ENCODE data around the gene PFAS.
A peak's percentile ranks its signal among the peaks of the same experiment; 100 is the strongest.

PFAS gene

DNA sequence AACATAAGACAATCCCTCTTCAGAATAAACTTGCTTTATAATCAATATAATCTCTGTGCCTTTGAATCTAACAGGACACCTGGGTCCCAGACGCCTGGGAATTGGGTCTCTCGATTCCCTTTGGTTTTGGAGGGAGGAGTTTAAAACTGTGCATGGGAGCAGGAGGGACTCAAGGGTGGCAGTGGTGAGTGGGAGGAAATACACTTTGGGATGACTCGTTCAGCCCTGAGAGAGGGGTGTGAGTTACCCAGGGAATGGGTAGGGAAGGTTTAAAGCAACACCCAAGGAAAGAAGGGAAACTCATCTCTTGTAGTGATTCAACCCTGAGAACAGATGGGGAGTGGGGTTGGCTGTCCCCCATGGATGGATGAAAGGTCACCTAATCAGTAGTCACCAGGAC lies 41.0 kb downstream of the PFAS start:
- H3K4me3 ChIP-seq (ENCODE audit: low read depth, low read length), result no peak overlapping the region
- TF ChIP-seq, protein P1, sequence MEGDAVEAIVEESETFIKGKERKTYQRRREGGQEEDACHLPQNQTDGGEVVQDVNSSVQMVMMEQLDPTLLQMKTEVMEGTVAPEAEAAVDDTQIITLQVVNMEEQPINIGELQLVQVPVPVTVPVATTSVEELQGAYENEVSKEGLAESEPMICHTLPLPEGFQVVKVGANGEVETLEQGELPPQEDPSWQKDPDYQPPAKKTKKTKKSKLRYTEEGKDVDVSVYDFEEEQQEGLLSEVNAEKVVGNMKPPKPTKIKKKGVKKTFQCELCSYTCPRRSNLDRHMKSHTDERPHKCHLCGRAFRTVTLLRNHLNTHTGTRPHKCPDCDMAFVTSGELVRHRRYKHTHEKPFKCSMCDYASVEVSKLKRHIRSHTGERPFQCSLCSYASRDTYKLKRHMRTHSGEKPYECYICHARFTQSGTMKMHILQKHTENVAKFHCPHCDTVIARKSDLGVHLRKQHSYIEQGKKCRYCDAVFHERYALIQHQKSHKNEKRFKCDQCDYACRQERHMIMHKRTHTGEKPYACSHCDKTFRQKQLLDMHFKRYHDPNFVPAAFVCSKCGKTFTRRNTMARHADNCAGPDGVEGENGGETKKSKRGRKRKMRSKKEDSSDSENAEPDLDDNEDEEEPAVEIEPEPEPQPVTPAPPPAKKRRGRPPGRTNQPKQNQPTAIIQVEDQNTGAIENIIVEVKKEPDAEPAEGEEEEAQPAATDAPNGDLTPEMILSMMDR (IDR thresholded peaks at IDR 0.05; ENCODE audit: control insufficient read depth, extremely low read depth, insufficient read depth), result no peak
- no peak for DNase-seq (ENCODE audit: low read depth)

DNA sequence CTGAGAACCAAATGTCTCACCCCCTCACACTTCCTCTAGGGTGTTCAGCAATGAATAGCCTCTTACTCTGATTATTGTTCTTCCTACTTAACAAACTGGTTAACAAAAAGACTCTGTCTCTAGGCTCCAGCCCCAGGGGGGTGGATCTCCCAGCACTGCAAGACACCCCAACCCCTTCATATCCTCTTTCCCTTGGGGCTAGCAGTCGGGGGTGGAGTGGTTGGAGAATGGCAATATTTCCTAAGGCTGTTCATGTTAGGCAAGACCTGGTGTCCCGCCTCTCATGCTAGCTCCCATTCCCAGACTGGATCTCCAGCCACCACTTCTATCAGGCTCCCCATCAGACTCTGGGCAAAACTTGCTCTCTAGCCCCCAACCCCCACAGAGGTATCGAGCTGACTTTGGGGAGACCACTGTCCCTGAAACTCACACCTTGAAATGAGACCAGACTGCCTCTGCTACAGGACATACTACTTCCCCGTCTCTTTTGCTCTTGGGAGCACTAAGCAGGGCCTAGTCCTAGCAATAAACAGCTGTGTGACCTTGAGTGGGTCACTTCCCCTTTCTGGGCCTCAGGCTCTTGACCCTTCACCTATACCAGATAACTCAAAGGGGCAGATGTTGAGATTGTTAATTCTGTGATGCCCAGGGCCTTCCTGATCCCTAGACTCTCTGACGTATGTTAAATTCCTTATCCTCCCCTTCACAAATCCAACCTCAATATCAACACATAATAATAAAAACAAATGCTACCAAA lies 43.7 kb downstream of the PFAS start:
- no peak for DNase-seq (ENCODE audit: low read depth)
- no peak overlapping the region for H3K4me3 ChIP-seq (ENCODE audit: low read depth, low read length)

DNA sequence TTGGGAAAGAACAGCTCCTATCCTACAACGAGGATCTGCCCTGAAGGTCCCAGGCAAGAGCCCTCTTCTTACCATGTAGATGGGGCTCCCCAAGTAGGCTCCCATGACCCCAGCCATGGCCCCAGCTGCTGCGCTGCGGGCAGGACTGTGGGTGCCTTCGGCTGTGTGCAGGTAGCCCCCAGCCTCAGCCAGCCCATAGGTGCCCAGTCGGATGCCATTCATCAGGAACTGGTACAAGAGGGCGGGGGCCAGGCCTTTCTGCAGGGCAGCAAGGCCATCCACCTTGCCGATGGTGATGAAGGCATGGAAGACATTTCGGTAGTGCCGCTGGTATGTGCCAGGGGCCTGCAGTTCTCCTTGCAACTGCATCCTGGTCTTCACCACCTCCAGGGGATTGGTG lies 45.3 kb downstream of the PFAS start:
- TF ChIP-seq, protein P1 (IDR thresholded peaks at IDR 0.05; ENCODE audit: control insufficient read depth, extremely low read depth, insufficient read depth), result no peak
- no peak overlapping the region; the same call in 1 of the 2 replicates for H3K4me3 ChIP-seq (ENCODE audit: low read depth, low read length)
- no peak for DNase-seq (ENCODE audit: low read depth)

More for the DNA sequence above, 43.7 kb downstream of the PFAS start:
- TF ChIP-seq, protein P1 (IDR thresholded peaks at IDR 0.05; ENCODE audit: control insufficient read depth, extremely low read depth, insufficient read depth), result no peak

DNA sequence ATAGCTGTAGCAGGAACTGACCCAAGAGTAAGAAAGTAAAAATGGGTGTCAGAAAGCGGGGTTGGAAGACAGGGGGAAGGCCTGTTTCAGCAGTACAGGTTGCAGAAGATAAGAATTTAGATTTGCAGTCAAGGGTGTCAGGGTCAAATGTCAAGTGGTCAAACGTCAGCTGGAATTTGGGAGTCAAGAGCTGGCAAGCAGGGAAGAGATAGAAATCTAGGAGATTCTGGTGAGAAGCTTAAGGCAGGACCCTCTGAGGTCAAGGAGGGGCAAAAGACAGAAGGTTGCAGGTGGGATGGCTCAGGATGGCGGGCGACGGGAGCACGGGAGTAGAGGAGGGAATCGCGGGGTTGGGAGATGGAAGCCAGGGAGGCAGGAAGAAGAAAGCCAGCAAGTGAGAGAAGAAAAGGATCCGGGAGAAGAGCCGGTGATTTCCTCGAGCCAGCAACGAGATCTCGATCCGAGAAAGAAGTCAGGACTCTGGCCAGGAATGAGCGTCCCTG lies 45.8 kb downstream of the PFAS start:
- peak overlapping the region; percentile 58 for H3K4me3 ChIP-seq (ENCODE audit: low read depth, low read length)
- TF ChIP-seq, protein P1 (IDR thresholded peaks at IDR 0.05; ENCODE audit: control insufficient read depth, extremely low read depth, insufficient read depth), result no peak

DNA sequence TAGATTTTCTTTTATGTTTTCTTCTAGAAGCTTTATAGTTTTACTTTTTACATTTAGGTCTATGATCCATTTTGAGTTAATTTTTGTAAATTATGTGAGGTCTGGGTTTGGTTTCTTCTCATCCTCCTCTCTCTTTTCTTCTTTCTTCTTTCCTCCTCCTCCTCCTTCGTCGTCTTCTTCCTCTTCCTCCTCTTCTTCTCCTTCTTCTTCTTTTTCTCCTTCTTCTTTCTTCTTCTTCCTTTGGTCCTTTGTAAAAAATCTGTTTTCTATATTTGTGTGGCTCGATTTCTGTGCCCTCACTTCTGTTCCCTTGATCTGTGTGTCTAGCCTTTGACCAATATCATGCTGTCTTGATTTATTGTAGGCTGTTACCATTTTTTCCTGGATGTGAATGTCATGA lies 51.1 kb downstream of the PFAS start:
- no peak for DNase-seq (ENCODE audit: low read depth)
- TF ChIP-seq, protein P1 (IDR thresholded peaks at IDR 0.05; ENCODE audit: control insufficient read depth, extremely low read depth, insufficient read depth), result no peak
- no peak overlapping the region for H3K4me3 ChIP-seq (ENCODE audit: low read depth, low read length)

More for the DNA sequence above, 45.8 kb downstream of the PFAS start:
- no peak for DNase-seq (ENCODE audit: low read depth)

DNA sequence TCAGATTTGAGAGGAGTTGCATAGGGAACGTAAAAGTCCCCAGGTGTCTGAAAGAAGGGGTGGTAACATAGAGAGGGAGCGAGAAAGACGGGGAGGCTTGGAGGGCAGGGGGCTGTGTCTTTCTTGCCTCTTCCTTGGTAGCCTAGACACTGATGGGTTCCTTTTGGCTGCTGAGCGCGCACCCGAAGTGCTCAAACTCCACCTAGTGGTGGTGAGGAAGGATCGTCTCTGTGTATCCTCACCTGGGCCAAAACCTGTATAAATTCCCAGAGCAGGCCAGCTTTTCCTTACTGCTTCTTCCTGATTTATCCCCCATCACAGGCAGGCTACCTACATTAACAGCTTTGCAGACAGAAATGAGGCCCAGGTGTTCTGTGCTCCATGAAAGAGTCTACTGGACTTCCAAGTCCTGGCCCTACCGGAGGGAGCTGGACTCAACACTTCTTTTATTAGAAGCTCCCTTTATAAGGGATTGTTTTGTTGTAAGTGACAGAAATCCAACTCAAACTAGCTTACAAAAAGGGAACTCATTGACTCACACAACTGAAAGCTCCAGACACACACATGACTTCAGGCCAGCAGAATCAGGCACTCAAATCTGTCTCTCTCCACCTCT lies 51.6 kb downstream of the PFAS start:
- no peak overlapping the region for H3K4me3 ChIP-seq (ENCODE audit: low read depth, low read length)
- TF ChIP-seq, protein P1 (IDR thresholded peaks at IDR 0.05; ENCODE audit: control insufficient read depth, extremely low read depth, insufficient read depth), result peak; percentile 91
- DNase-seq (ENCODE audit: low read depth), result peak; percentile 36

Data from LNCaP clone FGC (cell line).